Inflammatory macrophage (primary cell): ENCODE measurements around the gene SDC3.
"Not testable (repeated sequence)": the region's sequence is repeated elsewhere in the genome, so short reads cannot be mapped to it uniquely, and the experiment has no call there.

Experiments
- DNase-seq, 2 donors: peaks; one replicate each; pipeline ENCODE4 v3.0.0-alpha.2; 2020 to 2022

SDC3 gene

DNA sequence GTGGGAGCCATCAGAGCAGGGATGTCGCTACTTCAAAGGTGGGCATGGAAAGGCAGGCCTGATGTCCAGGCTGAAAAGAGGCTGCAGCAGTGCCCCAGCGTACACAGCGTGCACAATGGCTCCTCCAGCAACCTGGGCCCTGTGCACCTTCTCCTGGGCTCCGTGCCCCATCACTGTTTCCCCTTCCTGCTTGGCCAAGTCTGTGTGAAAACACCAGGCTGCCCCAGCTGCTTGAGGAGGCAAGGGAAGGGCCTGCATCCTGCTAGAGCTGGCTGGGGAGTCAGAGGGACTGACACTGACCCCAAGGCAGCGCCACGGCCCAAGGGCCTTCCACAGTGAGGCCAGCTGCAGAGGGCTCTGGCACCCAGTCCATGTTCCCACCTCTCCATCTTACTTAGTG lies 33.4 kb downstream of the SDC3 start:
- DNase-seq: no peak

DNA sequence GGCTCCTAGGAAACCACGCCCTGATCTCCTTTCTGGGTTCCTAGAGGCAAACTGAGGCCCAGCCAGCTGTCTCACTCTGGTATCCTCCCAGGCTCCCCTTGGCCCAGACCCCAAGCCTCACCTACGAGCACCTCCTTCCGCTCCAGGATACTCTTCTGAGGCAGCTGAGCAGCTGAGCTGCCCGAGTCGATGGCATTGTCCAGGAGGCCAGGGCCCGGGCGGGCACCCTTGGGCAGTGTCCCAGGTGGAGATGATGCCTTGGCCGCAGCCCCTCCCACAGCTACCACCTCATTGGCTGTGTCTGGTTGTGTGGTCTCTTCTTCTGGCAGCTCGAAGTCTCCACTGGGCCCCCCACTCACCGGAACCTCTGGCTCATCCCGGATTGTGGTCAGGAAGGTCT lies 34.4 kb downstream of the SDC3 start:
- DNase-seq: no peak

DNA sequence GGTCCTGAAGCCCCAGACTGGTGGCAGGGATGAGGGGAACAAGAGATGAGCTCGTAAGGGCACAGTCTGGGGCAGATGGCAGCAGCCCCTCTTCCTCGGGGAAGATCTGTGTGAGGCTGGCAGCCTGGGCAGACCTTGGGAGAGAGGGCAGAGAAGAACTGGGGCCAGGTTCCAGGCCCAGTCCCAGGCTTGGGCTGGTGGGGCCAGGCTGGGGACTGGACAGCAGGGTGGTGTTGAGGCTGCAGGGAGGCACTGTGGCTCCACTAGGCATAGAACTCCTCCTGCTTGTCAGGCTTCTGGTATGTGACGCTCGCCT lies 35.7 kb downstream of the SDC3 start:
- DNase-seq: no peak

DNA sequence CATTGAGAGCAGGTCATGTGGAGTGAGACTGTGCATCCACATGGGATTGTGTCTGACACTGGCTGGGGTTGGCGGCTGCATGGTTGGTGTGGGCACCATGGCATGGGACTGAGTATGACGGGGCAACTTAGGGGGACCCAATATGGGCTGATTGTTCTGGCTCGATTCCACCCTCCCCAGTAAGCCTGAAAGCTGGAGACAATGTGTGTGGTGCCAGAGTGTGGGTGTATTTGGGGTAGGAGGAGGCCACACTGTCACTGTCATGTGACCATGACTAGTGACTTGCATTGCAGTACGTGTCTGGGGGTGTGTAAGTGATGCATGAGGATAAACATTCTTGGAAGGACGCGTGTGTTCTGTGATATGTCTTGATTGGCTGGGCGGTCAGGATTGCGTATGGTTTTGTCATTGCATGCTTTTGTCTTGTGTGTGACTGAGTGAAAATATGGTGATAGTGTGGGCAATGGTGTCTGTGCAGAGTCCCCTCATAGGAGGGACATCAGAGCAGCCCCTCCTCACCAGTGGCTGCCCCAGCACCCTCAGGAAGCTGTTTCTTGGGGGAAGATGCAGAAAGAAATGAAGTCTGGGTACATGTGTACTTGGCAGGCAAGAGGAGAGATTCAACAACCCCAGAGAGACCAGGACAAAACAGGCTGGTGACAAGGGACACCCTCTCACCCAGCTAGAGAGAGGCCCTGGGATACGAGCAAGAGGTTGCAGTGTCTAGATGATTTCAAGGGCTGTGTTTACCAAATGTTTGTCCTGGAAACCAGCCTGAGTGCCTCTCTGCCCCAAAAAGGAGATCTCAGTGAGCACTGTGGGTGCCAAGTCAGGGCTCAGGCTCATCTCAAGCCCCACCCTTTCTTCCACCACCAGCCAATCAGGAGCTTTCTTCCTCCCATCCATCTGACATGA lies 36.3 kb downstream of the SDC3 start:
- DNase-seq: peak; percentile 78 to 91

DNA sequence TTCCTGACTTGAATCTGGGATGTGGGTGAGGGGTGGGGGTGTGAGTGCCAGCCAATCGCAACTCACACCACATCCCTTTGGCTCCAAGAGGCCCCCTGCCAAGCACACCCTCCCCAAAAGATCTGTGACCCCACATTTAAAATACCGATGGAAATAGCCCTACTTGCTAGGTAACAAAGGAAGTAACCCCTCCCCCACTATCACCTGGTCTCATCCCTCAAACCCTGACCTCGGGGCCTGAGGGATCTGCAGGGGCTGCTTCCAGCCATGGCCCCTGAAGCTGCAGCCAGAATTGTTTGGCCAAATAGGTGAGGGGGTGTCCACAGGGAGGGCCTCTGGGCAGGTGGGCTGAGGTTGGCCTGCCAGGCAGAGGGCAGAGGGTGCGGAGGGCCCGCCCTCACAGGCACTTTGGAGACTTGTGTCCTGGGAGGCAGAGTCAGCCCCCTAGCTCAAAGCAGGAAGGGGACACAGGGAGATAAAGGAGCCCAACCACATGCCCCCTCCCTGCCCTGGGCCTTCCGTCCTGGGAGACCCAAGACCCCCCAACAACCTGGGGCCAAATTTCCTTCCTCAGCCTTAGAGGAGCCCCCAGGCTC lies 37.2 kb downstream of the SDC3 start:
- no peak for DNase-seq

DNA sequence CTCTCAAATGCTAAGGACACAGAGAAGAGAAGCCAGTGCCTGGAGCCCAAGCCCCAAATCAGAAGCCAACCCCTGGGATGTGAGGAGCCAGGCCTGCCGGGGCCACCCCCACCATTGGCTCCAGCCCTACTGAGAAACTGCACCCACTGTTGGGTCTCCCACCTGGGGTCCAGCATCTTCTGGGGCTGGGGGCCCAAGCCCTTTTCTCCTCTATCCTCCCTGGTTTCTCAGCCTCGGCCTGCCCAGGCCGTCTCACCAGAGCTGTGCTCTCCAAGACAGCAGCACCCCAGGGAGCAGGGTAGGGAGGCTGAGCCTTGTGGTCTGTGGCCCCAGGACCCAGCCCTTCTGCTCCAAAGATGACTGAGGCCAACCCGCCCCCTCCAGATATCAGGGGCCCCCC lies 37.9 kb downstream of the SDC3 start:
- DNase-seq: no peak

DNA sequence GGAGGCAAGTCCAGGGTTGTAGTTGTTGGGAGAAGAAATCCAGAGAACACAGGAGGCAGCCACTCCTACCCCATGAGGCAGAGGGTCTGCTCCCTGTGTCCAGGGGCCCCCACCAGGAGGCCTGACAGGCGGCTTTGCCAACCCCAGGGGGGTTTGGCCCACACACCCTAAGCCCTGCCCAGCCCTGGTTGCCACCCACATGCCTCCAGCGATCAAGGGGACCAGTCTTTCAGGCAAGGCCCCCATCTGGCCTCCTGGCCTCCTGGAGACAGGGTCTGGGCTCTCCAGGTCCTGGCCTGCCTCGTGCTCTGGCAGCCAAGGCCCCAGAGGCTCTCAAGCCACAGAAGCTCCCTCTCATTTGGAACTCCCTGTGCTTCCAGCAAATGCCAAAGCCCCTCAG lies 38.5 kb downstream of the SDC3 start:
- DNase-seq: no peak

DNA sequence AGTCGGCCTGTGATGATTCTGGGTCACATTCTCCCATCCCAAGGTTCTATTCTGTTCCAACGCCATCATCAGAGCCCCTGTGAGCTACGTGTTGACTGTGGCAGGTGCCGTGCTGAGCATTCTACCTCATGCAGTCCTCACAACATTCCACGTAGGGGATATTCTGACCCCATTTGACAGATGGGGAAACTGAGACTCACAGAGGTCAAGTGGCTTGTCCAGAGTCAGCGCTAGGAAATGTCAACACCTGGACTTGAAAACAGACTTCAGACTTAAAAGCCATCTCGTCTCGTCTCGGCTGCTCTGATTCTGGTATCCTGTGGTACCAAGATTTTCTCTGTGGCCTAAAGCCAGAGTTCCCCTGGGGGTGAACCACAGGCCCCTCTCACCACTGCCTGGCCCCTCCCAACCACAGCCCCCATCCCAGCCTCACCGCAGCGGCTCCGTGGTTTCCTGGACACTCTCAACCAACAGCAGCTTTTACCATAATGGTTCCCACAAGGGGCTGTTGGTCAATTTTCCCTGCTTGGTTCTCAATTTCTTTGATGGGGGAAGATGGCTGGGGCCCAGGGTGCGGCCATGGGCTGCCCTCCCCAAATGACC lies 39.6 kb downstream of the SDC3 start:
- no peak for DNase-seq

DNA sequence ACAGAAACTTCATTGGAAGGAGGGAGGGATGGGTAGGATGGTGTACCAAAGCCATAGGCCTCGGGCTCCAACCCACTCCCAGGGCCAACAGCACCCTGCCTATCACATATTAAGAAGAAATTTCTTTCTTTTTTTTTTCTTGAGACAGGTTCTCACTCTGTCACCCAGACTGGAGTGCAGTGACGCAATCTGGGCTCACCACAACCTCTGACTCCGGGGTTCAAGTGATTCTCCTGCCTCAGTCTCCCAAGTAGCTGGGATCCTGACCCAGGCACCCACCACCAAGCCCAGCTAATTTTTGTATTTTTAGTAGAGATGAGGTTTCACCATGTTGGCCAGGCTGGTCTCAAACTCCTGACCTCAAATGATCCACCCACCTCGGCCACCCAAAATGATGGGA lies 40.5 kb downstream of the SDC3 start:
- not testable (repeated sequence) for DNase-seq

DNA sequence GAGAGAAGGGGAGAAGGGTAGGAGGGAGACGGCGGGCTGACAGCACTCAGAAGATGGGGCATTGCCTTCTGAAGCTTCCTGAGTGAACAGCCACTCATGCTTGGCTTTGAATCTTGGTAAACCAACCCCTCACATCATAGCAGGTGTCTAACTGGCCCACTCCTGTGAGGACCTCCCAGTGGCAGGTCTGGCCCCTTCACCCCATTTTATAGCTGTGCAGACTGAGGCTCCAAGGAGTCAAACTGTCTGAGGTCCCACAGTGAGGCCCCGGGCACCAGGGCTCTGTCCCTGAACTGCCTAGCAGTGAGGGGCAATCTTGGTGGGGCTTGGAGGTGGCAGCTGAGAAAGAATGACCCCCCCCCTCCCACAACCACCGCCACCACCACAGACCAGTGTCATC lies 41.0 kb downstream of the SDC3 start:
- no peak for DNase-seq

DNA sequence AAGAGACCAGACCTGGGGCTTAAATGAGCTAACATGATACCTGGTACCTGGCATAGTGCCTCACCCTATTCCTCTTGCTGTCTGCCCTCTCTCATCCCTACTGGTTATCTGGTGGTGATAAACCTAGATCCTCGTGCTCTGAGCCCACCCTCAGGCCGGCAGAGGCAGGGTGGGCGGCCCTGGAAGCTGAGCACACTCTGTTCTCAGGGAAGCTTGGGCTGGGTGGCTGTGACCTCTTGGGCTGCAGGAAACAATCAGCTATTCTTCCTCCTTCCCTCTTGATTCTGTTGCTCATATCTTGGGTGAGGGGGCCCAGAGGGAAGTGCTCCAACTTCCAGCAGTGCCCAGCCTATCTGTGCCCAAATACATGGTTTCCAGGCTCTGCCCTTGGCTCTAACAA lies 42.0 kb downstream of the SDC3 start:
- DNase-seq: no peak

DNA sequence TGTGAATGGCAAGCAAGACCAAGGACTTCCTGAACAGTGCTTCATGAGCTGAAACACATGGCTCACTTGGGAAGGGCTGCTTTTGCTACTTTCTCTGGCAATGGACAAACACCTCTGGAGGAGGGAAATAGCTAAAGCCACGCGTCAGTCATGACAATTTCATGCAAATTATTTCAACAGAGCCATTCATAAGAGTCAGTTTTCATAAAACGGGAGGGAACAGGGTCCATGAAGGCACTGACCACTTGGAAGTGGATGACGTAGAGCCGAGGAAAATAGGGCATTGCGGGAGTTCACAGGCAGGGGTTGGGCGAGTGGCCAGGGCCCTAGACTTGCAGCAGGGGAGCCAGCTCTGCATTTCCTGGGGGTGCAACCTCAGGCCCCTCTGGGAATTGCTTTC lies 43.9 kb downstream of the SDC3 start:
- no peak for DNase-seq

DNA sequence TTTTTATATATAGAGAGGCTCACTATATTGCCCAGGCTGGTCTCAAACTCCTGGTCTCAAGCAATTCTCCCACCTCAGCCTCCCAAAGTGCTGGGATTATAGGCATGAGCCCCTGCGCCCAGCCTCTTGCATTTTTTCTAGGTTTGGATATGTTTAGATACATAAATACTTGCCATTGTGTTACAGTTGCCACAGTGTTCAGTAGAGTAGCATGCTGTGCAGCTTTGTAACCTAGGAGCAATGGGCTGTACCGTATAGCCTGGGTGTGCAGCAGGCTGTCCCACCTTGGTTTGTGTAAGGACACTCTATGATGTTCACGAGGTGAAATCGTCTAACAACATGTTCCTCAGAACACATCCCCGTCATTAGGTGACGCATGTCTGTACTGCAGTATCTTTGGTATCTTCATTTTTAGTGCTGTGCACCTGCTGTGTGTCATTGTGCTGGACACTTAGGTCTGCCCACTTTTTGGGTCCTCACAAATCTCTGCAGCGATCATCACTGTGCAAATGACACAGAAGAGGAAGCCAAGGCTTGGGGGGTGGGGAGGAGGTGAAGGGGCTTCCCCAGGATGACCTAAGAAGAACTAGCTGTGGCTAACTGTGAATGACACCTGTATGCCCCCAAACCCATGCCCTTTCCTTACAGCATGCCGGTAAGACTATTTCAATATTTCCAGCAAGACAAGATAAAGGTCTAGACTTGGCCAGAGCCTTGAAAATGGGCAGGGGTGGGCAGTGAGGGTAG lies 44.5 kb downstream of the SDC3 start:
- DNase-seq: no peak

DNA sequence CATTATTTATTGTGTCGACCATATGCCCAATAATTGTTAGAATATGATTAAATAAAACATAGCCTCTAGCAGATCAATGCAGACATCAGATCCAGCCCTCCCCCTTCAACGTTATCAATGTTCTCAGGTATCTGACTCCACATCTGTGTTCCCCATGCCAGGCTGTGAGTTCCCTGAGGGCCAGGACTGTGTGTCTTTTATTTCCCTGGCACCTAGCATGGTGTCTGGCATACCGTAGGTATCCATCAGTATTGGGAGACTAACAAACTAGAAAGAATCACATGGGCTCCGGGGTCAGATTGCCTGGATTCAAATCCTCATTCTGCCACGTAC lies 48.3 kb downstream of the SDC3 start:
- DNase-seq: no peak

DNA sequence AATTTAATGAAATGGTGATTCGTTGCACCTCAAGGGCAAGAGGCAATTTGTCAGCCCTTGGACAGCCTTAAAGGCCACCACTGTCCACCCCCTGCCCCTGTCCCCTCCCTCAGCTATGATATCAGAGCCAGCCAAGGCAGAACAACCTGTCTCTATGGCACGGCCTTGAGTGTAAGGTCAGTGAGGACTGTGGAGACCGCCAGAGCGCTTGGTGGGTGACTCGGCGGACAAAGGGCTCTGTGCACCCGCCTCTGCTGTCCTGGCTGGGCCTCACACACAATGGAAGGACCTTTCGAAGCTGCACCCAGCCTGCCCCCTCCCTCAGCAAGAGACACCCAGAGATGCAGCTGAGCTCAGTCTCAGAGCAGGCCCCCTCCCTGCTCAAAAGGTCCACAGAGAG lies 50.6 kb downstream of the SDC3 start:
- no peak for DNase-seq

DNA sequence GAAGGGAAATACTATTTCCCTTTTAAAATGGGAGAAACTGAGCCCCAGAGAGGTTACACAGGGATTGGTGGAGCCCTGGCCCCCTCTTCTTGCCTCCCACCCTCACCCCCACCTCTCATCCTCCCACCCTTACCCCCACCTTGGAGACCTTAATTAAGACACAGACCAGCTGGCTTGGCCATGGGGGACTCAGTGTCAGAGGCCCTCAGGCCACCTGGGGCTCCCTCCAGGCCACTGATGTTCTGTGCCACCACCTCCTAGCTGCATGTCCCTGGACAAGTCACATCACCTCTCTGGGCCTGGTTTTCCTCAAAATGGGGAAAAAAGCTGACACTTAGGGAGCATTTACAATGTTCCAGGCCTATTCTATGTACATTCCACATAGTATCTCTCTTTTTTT lies 51.5 kb downstream of the SDC3 start:
- DNase-seq: no peak

DNA sequence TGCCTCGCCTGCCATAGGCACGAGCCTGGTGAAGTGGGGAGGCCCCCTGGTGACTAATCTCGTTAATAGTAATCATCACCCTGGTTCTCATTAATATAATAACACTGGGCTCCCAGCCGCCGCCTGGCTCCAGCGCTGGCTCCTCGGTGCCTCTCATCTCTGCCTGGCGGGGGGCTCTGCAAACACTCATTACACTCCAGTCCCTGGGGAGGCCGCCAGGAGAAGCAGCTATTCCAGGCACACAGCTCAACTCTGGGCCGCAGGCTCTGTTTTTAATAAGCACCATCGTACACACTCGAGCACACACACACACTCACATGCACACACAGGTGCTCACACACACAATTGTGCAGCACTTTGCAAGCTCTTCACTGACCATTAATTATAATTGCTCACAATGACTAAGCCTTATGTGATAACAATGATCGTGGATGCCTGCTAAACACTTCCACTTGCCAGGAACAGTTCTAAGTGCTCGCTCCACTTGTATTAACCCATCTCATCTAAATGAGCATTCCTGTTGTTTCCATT lies 52.2 kb downstream of the SDC3 start:
- DNase-seq: no peak

DNA sequence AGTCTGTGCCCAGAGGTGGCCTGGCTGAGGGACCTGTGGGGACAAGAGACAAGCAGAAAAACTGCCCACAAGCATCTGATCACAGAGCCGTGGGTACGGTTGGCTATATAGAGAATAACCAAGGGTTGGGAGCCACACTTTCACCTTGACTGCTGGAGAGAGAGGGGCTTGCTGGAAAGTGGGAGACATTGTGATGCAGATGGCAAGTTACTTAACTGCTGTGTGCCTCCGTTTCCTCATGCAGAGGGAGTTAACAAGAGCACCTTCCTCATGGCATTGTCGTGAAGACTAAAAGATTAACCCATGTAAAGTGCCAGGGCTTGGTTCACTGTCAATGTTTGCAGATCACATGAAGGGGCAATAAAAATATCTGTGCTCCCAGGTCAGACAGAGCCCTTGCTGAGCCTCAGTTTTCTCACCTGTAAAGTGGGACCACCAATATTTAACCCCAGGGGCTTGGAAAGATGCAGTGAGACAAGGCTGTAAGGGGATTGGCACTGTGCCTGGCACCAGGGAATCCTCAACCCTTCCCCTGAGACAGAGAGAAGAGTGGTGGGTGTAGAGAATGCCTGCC lies 52.8 kb downstream of the SDC3 start:
- no peak for DNase-seq

DNA sequence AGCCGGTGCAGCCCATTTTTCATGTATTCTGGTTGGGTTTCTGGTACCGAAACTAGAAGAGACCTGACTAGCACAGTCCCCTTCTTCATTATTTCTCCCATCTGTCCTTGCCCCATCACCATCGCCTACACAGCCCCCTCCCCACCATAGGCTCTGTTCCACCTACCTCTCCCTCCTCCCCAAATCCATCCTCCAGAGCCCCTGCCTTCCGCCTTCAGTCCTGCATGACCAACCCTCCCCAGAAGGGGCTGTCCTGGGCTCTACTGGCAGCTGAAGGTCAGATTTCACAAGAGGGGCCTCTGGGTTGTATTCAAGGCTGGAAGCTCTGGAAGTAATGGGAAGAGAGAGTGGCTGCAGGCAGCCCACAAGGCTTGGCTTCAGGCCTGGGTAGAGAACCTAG lies 55.2 kb downstream of the SDC3 start:
- DNase-seq: no peak

DNA sequence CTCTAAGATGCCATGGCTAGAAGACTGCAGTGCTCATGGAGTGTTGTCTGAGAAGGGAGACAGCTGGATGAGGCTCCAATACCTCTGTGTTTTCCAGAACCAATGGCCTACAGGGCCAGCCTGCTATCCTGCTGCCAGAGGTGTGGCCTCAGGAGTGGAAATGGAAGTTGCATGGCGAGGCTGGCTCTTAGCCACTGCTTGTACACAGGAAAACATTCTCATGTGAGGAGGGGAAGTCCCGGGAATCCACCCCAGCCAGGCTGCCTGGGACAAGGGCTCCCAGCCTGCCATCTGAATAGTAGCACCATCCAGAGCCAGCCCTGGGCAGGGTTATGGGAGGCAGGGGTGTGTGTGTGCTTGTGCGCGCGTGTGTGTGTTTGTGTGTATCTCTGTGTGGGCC lies 56.5 kb downstream of the SDC3 start:
- DNase-seq: no peak

DNA sequence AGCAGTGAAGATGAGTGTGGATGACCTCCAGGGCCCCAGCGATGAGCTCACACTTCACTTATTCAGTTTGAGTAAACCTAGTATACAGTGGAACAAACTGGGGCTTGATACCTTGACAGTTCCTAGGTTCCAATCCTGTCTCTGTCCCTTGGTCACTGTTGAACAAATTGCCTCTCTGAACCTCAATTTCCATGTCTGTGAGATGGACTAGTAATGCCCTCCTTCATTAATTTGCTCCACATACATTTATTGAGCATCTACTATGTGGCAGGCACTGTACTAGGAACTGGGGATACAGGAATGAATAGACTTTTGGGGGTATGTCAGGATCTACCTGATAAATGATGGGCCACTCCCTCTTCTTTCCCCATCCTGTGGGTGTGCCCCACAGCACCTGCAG lies 57.3 kb downstream of the SDC3 start:
- DNase-seq: no peak

DNA sequence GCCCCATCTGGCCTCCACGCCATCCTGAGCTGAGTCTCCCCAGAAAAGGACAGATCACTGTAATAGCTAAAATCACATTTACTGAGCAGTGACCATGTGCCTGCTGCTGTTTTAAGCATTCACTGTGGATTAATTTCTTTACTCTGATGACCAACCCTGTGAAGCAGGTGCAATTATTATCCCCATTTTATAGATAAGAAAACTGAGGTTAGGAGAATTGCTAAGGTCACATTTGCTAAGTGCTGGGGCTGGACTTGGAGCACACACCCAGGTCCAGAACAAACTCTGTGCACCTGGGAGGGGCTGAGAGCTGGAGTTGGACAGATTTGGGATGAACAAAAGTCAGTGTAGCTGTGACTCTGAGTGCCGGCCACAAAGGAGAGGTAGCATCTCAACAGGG lies 58.0 kb downstream of the SDC3 start:
- no peak for DNase-seq

DNA sequence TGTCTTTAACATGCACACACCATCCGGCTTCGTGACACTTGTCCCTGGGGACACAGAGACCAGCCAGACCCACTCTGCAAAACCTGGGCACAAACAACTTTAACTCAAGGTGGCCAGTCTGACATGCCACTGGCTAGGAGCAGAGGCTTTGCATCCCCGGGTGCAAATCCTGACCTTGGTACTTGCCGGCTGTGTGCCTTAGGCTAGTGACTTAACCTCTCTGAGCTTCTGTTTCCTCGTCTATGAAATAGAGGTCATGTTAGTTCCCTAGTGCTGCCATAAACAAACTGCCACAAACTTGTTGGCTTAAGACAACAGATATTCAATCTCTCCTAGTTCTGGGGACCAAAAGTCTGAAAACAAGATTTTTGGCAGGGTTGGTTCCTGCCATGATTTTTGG lies 60.4 kb downstream of the SDC3 start:
- DNase-seq: no peak
